Stimulated activated CD8-positive, alpha-beta memory T cell treated with anti-CD3 and anti-CD28 coated beads, Interleukin-7, amount 100 ng/mL, for 48 hours (primary cell): Measurements from ENCODE around the gene SEMA4C.
A peak's percentile ranks its signal among the peaks of the same experiment; 100 is the strongest.

Experiments
- DNase-seq, 2 donors: peaks; one replicate each; pipeline ENCODE4 v3.0.0-alpha.2; 2020; ENCODE audit warnings: low read depth in 1 of 2; ENCODE audit errors: extremely low read depth in 1 of 2

SEMA4C gene

DNA sequence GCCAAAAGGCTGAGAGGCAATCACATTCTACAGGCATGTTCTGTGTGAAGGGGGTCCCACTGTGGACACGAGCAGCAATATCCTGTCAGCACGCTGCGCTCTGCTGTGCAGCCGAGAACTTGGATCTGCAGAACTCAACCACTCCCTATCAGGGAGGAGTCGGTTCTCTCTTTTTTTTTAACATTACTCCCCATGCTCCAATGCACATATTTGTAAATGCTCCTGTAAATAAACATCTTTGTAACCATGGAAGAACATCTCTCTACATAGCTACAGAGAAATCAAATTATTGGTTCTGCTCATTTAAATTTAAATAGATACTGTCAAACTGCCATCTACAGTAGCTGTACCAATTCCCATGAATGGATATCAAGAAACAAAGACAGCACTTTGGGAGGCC is 23.1 kb downstream of the SEMA4C start:
- no peak for DNase-seq

DNA sequence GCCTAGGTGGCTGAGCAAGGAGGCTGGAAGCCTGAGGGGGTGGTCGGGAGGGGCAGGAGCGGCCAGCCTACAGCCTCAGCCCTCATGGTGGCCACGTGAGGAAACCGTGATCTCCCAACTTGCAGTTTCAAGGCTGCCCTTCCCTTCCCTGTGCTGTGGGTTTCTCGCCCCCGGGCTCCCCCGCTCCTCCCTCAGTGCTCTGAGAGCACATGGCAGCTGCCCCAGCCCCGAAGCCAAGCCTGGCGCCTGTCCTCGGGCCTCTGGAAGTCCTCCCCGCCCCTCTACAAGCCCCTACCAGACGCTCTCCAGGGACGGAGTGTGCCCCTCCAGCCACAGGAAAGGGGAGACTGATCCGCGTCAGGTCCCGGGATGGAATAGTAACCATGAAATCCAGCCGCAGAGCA is 25.5 kb downstream of the SEMA4C start:
- no peak for DNase-seq

DNA sequence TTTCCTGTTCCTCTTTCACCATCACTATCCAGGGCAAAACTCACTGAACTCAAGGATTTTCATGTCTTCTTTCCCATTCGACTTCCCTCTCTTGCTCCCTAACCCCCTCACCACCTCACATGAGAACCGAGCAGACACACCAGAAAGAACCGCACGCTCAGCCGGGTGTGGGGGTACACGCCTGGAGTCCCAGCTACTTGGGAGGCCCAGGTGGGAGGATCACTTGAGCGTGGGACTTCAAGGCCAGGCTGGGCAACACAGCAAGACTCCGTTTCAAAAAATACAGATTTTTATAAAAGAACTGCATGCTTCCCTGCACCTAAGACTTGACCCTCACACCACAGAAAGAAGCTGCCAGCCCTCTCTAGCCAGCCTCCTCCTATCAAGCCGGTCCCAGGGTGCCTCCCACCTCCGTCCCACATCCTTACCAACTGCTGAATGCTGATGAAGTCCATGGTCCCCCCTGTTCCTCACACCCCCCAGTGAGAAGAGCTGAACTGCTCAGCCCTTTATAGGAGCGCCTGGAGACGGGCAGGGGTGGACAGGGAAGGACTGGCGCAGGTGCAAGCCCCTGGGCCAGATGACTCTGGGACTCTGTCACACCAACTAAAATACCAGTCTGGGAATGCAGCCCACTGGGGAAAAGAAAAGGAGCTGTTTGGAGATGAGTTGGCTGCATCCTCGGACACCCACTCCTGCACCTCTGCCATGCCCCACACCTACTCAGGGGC is 26.2 kb downstream of the SEMA4C start, which contains the start of gene ANKRD23:
Gene ANKRD23, minus strand, starts transcription at position 484 of the 731 bp plus-strand sequence. Its CDS starts 29 bp downstream, at position 455.
- no peak for DNase-seq

DNA sequence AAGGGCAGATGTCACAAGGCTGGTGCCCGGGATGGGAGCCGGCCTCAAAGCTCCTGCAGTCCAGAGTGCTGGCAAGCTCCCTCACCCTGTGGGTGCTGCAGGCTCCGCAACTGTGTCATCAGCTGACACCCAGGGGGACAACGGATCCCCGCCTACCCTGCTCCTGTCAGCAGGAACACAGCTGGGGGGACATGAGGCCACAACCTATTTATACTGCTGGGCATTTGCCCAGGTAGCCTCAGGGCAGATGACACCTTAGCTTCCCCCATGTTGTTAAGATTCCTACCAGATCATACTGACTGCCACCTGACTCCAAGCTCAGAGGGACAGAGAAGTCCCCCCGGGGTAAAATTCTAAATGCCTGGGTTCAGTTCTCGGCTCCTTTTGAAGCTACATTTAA is 27.3 kb downstream of the SEMA4C start:
- DNase-seq = no peak

DNA sequence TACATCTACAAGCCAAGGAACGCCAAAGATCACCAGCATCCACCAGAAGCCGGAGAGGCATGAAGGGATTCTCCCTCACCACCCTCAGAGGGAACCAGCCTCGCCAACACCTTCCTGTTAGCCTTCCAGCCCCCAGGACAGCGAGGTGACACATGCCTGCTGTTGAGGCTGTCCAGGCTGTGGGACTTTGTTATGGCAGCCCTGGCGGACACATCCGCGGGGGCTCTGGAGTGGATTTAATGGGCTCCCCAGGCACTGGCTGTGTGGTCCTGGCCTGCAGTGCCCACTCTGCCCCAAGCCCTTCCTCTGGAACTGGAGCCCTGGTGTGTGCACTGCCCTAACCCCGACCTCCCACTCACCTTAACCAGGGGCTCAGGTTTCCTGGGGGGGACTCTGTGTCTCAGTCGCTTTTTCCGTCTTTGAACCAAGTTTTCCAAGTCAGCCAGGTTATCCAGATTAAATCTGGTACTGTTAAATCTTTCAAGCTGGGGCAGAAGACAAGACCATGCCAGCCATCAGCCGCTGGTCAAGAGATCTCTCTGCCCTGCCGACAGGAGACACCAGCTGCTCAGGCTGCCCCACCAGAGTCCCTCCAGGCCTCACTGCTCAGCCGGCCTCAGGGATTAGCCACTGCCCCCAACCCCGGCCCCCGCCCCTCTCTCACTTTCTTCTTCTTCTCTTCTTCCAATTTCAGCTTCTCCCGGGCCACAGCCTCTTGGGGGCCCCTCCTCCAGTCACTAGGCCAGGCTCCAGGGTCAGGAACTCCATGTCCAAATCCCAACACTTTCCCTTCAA is 28.0 kb downstream of the SEMA4C start:
- DNase-seq = no peak

DNA sequence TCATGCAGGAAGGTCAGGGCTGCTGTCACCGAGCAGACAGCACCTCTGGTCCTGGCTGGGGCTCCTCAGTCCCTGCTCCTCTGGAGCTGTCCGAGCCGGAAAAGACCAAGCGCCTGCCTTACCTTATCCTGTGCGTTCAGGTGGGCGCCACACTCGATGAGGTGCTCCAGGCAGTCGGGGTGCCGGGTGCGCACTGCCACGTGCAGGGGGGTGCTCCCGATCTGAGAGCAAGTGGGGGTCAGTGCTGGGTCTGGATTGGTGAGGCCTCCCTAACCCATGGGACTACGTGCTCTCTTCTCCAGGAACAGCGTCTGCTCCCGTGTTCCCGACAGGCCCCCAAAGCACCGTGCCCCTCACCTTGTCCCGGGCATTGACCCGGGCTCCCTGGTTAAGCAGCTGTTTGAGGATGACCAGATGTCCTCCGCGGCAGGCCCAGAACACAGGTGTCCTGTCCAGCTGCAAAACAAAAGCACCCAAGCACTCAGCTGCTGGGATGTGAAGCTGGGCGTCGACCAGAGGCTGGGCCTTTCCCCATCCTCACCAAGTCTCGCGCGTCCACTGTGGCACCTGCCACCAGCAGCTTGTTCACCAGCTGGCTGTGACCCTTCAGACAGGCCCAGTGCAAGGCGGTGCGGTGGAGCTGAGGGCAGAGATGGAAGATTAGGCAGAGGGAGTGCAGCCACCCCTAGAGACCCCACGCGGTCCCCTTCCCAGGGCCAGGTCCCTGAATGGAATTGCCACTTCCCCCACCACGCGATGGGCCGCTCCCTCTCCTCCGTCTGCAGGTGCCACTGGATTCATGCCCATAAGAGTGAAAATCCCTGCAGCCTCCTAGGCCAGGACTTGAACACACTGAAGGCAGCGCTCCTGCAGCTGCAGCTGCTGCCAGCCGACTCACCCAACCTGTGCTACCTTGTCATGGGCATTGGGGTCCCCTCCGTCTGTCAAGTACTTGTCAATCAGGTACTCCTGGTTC is 29.7 kb downstream of the SEMA4C start:
- no peak for DNase-seq

DNA sequence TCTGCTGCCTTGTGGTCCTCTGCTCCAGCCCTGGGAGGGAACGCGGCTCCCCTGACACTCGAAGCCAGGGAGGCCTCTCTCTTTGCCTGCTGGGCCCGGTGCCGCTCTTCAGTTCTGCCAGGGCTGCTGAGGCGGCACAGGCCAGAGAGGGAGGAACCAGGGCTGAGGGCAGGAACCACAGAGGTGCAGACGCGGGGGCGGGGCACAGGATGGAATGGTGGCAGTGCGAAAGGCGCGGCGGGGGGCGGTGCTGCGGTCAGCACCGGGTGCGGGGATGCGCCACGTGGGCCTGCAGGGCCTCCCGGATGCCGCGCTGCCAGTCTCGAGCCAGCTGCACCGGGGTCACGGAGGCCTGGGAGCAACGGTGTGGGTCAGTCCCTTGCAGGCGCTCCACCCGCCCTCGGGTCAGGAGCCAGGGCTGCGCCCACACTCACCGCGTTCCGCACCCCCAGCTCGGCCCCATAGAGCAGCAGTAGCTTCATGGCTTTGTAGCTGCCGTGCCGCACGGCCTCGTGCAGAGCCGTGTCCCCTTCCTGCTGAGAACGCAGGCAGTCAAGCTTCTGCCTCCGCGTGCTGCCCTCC is 30.5 kb downstream of the SEMA4C start:
- peak; percentile 56 to 75 for DNase-seq

DNA sequence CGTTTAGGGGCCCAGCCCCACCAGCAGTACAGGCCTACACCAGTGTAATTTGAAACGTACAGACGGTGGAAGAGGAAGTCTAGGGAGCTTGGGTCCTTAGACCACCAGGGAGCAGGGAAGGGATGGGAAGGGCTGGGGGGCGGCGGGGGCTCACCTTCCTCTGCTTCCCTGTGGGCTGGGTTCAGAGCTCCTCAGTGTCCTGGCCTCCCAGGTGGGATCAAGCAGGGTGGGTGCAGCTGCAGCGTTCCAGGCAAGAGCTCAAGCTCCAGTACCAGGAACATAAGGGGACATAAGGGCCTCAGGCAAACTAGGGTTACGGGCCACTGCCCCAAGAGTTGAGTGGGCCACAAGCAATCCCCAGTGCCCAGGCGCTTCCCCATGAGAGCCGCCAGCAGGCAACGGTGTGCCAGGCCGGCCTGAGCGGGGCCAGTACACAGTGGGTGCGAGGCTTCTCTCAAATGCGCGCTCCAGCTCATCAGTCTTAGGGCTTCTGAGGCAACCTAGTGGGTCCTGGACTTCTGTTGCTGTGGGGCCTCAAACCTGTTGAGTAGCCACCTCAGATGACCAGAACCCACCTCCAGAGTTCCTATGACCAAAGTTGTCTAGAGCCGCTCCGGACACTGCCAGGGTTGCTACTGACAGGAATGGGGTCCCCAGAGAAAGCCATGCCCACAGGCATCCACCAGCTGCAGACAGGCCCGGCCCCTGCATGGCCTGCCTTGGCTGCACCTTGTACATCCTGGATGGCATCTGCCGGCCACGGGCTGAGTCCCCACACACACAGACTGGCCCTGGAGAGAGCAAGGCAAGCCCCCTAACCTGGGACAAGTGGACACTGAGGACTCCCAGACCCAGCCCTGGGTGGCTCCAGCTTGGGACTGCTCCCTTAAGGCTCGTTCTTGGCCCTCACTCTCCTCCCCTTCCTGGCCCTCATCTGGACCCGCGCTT is 31.3 kb downstream of the SEMA4C start:
- no peak for DNase-seq

DNA sequence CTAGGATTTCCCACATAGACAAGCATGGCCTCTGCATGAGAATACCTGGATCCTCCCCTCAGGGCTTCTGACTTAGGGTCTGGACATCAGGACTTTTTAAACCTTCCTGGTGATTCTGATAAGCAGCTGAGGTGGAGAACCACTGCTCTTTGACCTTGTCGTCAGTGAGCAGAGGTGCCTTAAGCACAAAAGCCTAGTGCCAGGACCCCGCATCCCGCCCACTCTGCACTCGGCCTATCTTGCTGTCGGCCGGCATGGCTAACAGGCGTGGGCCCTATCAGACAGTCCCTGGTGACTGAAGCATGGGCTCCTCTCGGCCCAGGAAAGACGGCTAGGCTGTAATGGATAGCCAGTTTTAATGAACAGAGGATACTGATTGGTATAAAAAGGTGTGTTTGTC is 32.3 kb downstream of the SEMA4C start:
- no peak for DNase-seq

DNA sequence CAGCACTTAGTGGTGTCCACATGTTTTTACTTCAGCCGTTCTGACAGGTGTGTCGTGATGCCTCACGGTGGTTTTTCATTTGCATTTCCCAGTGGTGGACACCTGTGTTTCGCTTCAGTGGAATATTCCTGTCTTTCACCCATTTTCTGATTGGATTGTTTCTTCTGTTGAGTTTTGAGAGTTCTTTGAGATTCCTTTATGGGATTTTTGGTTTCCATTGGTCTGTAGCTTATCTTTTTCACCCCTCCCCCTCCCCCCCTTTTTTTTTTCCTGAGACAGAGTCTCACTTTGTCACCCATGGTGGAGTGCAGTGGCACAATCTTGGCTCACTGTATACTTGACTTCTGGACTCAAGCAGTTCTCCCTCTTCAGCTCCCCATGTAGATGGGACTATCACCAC is 34.0 kb downstream of the SEMA4C start:
- DNase-seq = no peak

DNA sequence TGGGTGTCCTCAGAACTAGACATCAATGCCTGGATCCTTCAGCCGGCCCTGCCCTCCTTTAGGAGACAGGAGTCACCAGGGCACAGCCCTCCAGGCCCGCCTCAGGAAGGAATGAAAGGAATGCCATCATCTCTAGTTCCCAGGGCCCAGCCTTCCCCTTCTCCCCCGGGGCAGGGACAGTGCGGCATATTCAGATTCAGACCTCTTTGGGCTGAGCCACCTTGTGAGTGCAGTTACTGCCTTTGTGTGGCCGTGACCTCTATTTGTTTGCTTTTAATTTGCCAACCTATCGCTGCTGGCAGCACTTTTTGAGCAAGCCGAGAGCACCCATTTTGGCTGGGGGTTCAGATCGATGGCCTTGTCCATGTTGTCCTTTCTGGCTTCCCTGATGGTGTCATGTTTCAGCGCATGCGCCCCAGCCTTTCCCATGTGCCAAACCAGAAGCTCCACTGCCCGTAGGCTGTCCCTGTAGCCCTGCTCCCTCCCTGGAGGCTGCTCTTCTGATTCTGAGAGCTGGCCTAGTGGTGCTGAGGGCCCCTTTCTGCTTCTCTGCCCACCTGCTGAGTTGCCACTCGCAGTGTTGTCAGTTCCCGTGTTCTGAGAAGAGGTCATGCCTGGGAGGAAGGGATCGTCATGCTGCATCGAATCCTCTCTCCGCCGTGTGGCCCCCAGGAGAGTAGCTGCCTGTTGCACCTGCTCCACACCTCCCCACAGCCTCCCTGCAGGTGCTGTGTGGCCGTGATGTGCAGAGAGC is 36.9 kb downstream of the SEMA4C start:
- no peak for DNase-seq

DNA sequence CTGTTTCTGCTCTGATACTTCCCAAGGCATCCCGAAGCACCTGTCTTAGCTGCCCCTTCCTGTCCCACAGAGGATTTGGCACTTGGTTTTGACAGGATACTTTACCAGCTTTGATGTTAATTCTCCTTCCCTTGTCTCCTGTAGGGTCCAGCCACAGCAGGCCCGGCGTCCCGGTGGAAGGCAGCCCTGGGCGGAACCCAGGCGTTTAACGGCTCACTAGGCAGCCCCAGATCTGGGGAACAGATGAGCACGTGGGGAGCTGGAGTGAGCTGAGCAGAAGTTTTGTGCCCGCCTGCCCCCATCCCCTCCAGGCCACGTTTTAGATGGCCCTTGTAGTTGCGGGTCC is 37.5 kb downstream of the SEMA4C start:
- no peak for DNase-seq

DNA sequence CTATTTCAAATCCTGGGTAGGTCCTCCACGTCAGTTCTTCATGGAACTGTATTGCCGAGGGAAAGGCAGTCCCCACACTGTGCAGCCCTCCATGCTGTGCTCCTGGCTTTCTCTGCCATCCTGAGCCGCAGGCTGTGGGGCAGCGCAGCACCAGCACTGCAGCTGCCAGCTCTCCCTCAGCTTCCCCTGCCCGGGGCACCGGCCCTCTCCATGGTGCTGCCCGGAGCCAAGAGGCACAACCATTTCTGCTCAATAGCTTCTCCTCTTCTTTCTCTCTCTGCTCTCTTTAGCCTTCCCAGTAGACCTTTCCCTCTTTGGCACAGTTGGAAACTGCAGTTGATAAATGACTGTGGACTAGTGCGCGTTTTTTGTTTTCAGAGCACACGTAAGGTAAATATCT is 38.2 kb downstream of the SEMA4C start:
- no peak for DNase-seq

DNA sequence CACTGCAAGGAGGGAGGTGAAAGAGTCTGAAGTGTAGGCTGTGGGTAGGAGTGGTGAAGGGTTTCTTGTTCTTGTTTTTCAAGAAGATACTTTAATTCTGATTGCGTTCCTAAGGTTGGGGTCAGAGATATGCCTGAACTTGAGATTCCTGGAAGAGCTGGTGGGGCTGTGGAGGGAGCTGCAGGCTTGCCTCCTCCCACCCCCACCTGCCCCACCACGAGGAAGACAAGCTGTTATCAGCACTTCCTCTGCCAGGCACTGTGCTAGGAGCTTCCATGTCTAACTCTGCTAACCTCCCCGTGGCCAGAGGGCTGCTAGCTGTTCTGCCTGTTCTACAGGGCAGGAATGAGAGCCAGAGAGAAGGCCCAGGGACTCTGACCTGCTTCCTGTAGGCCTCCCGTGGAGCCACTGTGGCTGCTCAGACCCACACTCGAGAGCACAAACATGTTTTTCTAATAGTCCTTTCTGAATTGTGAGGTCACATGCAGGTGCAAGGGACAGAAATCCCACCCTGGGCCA is 39.8 kb downstream of the SEMA4C start:
- DNase-seq = no peak

DNA sequence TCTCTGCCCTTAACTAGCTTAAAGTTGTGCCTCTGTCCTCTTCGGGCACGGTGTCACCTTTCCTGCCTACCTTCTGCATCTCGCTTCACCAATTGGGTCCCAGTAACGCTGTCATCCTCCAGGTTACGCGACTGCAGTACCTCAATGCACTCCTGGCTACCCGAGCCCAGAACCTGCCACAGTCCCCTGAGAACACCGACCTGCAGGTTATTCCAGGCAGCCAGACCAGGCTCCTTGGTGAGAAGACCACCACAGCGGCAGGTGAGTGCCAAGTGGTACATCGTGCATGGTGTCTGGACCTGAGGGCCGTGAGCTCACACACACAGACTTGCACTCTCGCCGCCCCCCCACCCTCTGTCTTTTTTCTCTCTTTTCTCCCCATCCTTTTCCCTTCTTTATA is 41.0 kb downstream of the SEMA4C start:
- no peak for DNase-seq

DNA sequence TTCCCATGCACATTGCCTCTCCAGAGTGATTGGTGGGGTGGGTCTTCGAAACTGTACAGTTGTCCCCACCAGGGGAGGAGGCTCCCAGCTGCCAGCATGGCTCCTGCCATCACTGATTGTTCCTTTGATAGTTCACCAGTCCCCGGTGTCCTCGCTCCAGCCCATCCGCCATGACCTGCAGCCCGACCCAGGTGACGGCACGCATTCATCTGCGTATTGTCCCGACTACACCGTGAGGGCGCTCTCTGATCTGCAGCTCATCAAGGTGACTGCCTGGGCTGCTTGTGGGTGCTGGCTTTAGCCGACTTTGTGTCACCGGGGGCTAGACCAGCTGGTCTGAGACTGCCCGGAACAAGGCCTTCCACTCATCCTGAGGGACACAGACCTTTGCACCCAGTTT is 41.4 kb downstream of the SEMA4C start:
- no peak for DNase-seq

DNA sequence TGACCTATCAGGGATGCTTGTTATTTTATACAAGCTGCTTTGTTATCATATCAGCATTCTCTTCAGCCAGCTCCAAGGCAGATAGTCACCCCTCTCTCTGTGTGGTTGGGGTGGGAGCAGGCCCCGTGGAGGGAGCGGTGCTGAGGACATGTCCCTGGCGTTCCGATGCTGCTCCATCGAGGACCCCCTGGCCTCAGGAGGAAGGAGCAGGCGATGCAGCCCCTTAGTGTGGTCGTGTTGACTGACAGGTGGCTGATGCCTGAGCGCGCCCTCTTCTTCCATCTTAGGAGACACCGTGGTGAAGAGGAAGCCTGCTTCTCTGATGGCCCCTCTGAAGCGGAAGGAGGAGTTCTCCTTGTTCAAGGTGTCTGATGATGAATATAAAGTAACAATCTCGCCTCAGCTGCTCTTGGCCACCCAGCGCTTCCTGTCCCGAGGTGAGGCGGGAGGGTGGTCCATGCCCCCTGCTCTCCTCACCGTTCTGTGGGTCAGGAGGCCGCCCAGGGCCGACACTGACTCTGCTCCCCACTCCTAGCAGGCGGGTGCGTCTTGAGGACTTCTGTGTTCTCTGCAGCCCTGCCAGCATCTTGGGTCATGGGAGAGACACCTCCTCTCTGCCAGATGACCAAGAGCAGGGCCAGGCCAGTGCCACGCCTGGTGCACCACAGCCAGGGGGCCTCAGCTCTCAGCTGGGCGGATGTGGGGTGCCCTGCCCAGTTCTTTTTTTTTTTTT is 43.2 kb downstream of the SEMA4C start:
- no peak for DNase-seq

DNA sequence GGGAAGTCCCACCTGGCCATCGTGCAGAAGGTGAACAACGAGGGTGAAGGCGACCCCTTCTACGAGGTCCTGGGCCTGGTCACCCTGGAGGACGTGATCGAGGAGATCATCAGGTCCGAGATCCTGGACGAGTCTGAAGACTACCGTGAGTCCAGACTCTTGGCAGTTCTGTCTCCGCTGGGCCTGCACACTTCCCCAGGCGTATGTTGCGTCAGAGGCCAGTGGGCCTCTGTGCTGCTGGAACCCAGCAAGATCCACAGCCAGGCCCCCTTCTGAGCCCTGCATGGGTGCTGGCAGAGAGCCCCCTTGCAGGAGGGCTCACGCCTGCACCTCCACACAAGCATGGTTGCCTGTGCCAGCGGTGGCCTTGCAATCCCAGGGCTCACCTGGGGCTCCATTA is 44.8 kb downstream of the SEMA4C start:
- no peak for DNase-seq
